Measurements from ENCODE around the gene EFNB2.

The EFNB2 gene

GRCh38 chr13:106440866-106441265 lies 94.6 kb downstream of the EFNB2 start:
- no peak for TF ChIP-seq CTCF (IDR thresholded peaks at IDR 0.05; ENCODE audit: low read length, missing control alignments)
- H3K4me3 ChIP-seq (replicated peaks; ENCODE audit: low read depth, low read length), result no peak overlapping the region
- DNase-seq (ENCODE audit: low read depth), result no peak

Measured in fibroblast of pulmonary artery (primary cell).